ENCODE measurements around the gene MAP3K20.

Gene MAP3K20

DNA sequence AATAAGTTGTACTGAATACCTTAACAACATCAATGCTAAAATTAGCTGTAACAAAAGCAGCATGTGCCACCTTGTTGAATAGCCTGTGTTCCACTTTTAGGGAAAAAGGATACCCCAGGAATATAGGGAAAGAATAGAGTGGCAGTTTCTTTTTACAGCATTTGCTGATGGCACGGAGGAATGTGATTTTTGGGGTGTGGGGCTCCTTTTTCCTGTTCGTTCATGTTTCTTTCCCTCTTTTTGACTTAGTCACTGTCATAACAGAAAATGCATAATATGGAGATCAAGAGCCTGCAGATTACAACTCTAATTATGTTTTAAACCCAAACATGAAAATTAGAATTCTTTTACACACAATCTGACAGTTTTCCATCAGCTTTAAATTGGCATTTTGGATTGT is 60.4 kb downstream of the MAP3K20 start:
- POLR2A ChIA-PET, result no interaction called here
- no peak for DNase-seq (ENCODE audit: extremely low spot score)
- TF ChIP-seq, protein P1, sequence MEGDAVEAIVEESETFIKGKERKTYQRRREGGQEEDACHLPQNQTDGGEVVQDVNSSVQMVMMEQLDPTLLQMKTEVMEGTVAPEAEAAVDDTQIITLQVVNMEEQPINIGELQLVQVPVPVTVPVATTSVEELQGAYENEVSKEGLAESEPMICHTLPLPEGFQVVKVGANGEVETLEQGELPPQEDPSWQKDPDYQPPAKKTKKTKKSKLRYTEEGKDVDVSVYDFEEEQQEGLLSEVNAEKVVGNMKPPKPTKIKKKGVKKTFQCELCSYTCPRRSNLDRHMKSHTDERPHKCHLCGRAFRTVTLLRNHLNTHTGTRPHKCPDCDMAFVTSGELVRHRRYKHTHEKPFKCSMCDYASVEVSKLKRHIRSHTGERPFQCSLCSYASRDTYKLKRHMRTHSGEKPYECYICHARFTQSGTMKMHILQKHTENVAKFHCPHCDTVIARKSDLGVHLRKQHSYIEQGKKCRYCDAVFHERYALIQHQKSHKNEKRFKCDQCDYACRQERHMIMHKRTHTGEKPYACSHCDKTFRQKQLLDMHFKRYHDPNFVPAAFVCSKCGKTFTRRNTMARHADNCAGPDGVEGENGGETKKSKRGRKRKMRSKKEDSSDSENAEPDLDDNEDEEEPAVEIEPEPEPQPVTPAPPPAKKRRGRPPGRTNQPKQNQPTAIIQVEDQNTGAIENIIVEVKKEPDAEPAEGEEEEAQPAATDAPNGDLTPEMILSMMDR (IDR thresholded peaks at IDR 0.05; ENCODE audit: control extremely low read depth, extremely low read depth, low read depth, missing control alignments), result no peak
- CTCF ChIA-PET, result interaction anchor here (0.9 to 2.0 kb wide), 6 partner anchors 7 to 109 kb away, joined by 3 to 7 read pairs (median 6); no protein-coding TSS in a partner anchor

DNA sequence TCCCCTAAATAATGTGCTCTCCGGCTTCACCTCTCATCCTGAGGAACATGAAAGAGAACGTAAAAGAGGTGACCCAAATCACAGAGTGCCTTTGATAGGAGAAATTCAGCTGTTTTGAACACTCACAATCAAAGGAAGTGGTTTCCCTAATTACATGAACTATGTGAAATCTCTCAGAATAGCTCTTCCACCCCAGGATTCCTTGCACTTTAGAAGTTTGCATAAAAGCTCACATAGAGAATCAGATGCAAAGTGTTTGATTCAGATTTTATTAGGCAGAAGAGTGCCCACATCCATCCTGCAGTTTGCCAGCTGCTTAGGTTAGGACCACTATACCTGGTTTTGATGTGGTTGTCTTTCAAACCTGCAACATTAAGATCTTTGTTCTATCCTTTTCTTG is 61.0 kb downstream of the MAP3K20 start:
- TF ChIP-seq, protein P1 (IDR thresholded peaks at IDR 0.05; ENCODE audit: control extremely low read depth, extremely low read depth, low read depth, missing control alignments), result no peak
- DNase-seq (ENCODE audit: extremely low spot score), result no peak
- POLR2A ChIA-PET, result no interaction called here
- CTCF ChIA-PET, result interaction anchor here (0.9 to 2.0 kb wide), 9 partner anchors 8 to 109 kb away, joined by 3 to 7 read pairs (median 4); no protein-coding TSS in a partner anchor

DNA sequence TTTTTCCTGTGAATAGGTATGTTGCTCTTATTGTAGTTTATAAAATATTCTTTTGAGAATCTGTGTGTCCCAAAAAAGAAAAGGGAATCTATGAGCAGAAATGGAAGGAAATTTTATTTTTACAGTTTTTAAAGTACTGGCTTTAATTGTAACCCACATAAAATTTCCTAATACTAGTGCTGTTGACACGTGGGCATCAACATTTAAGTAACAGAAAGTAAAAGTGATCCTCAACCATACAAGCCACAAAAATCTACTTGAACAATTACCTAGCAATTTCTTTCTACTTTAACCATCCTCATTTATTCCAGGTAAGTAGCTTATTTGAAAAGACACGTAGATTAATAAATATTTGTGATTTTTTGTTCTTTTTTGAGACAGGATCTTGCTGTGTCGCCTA is 62.0 kb downstream of the MAP3K20 start:
- DNase-seq (ENCODE audit: extremely low spot score), result no peak
- POLR2A ChIA-PET, result no interaction called here
- CTCF ChIA-PET, result interaction anchor here (1.3 to 2.0 kb wide), 6 partner anchors 9 to 108 kb away, joined by 3 to 7 read pairs (median 6); no protein-coding TSS in a partner anchor
- TF ChIP-seq, protein P1 (IDR thresholded peaks at IDR 0.05; ENCODE audit: control extremely low read depth, extremely low read depth, low read depth, missing control alignments), result no peak

- DNase-seq (ENCODE audit: extremely low spot score), result no peak
- TF ChIP-seq, protein P1 (IDR thresholded peaks at IDR 0.05; ENCODE audit: control extremely low read depth, extremely low read depth, low read depth, missing control alignments), result no peak
- CTCF ChIA-PET, result interaction anchor here (0.9 to 2.6 kb wide), 4 partner anchors 15 to 111 kb away, joined by 3 to 11 read pairs (median 3); no protein-coding TSS in a partner anchor
- POLR2A ChIA-PET, result no interaction called here
These were observed 63.3 kb downstream of the MAP3K20 start for GRCh38 chr2:173138962-173139361.

GRCh38 chr2:173141666-173142065 is 66.0 kb downstream of the MAP3K20 start:
- ChIA-PET POLR2A (interaction anchor here (0.6 kb wide), 1 partner anchor 968 kb away, joined by 4 read pairs; no protein-coding TSS in a partner anchor), CTCF (no interaction called here)
- TF ChIP-seq, protein P1 (IDR thresholded peaks at IDR 0.05; ENCODE audit: control extremely low read depth, extremely low read depth, low read depth, missing control alignments), result no peak
- DNase-seq (ENCODE audit: extremely low spot score), result no peak

- DNase-seq (ENCODE audit: extremely low spot score), result no peak
- ChIA-PET CTCF (no interaction called here), POLR2A (no interaction called here)
- TF ChIP-seq, protein P1 (IDR thresholded peaks at IDR 0.05; ENCODE audit: control extremely low read depth, extremely low read depth, low read depth, missing control alignments), result no peak
These were observed 69.8 kb downstream of the MAP3K20 start for GRCh38 chr2:173145454-173145853.
